A549 (cell line): ENCODE results near the gene ANHX. TPM values are rescaled to one million over a fixed set of nuclear protein-coding genes. Genes with fewer than 3 reads are reported as not detected.
A peak's percentile ranks its signal among the peaks of the same experiment; 100 is the strongest.

ENCODE experiments used
- ATAC-seq, 2 experiments: fragments of 200-7000 bp in 1 of 2; fragments of >200 bp in 1 of 2; cut with Nextera tagmentation in 1 of 2; cut with Tn5 transposase in 1 of 2; 3 replicates each; pipeline versions ENCODE4 v1.8.0 to v1.9.1; 2018 to 2020; ENCODE audit warnings: mild to moderate bottlenecking in 1 of 2, moderate library complexity in 1 of 2
- CTCF ChIA-PET: fragments of 300-600 bp; sonication (Branson Sonifier 250); formaldehyde crosslinking; extraction: SDS; loops from one replicate; lab custom pipeline; 2021; ENCODE audit warnings: antibody characterized with exemption, inconsistent platforms; lab: Yijun Ruan, JAX
- POLR2A ChIA-PET: fragments of 350-600 bp; formaldehyde crosslinking; extraction: SDS; loops from one replicate; lab custom pipeline; 2021; ENCODE audit warnings: antibody characterized with exemption, inconsistent platforms; lab: Yijun Ruan, JAX
- DNase-seq, 2 experiments: peaks; one replicate each; pipeline versions ENCODE4 v3.0.0 to v3.0.0-alpha.2; 2011 to 2016; ENCODE audit warnings: low read depth in 1 of 2, low spot score in 1 of 2
- FAIRE-seq: peaks from 2 replicates; lab custom pipeline; 2011; peaks lifted over from hg19 to GRCh38; lab: Jason Lieb, UNC
- H3K27ac ChIP-seq, 2 experiments: fragments of >200 bp; sonication (Bioruptor Twin); formaldehyde crosslinking; 3 replicates each; pipeline ENCODE4 v1.5.1; 2016 to 2017
- H3K4me1 ChIP-seq: fragments of >200 bp; sonication (Bioruptor Twin); formaldehyde crosslinking; 3 replicates; pipeline ENCODE4 v1.6.1; 2016
- H3K4me2 ChIP-seq: fragments of >200 bp; sonication (Bioruptor Twin); formaldehyde crosslinking; 3 replicates; pipeline ENCODE4 v1.6.1; 2016
- H3K4me3 ChIP-seq: fragments of >200 bp; sonication (Bioruptor Twin); formaldehyde crosslinking; 3 replicates; pipeline ENCODE4 v1.5.1; 2016
- H3K9me3 ChIP-seq: fragments of >200 bp; sonication (Bioruptor Twin); formaldehyde crosslinking; 3 replicates; pipeline ENCODE4 v1.6.1; 2016
- CBX2 ChIP-seq: fragments of 200-600 bp; sonication (generic); IDR thresholded peaks from 2 replicates; pipeline ENCODE4 v1.6.1; 2016; ENCODE audit warnings: low read depth, mild to moderate bottlenecking, borderline replicate concordance
- CHD2 ChIP-seq: fragments of 150-350 bp; IDR thresholded peaks from 2 replicates; pipeline ENCODE4 v1.6.1; 2014; ENCODE audit warnings: low read length; ENCODE audit not compliant: partially characterized antibody
- CHD4 ChIP-seq: fragments of 200-600 bp; sonication (generic); IDR thresholded peaks from 2 replicates; pipeline ENCODE4 v1.6.1; 2016; ENCODE audit warnings: antibody characterized with exemption, mild to moderate bottlenecking, borderline replicate concordance
- HES2 ChIP-seq: fragments of >200 bp; sonication (Bioruptor Twin); formaldehyde crosslinking; IDR thresholded peaks from 2 replicates; pipeline ENCODE4 v1.6.1; 2016
- JUN ChIP-seq, 2 experiments: fragments of >200 bp; sonication (Bioruptor Twin); formaldehyde crosslinking; IDR thresholded peaks; 2 replicates in 1 of 2; 3 replicates in 1 of 2; pipeline ENCODE4 v1.6.1; 2016 to 2017
- RFX5 ChIP-seq: fragments of 450-650 bp; IDR thresholded peaks from 2 replicates; pipeline ENCODE4 v1.7.1; 2014; ENCODE audit warnings: antibody characterized with exemption, mild to moderate bottlenecking, moderate library complexity
- RNF2 ChIP-seq: fragments of 200-600 bp; sonication (generic); IDR thresholded peaks from 2 replicates; pipeline ENCODE4 v1.6.1; 2016; ENCODE audit warnings: low read depth, mild to moderate bottlenecking, antibody characterized with exemption, moderate library complexity, borderline replicate concordance
- SMC3 ChIP-seq: fragments of >200 bp; sonication (Bioruptor Twin); formaldehyde crosslinking; IDR thresholded peaks from 3 replicates; pipeline ENCODE4 v1.6.1; 2018; ENCODE audit warnings: inconsistent platforms
- USF2 ChIP-seq: fragments of 450-650 bp; IDR thresholded peaks from 2 replicates; pipeline ENCODE4 v1.6.1; 2014; ENCODE audit warnings: antibody characterized with exemption
- ZNF302 ChIP-seq: fragments of 250-450 bp; sonication (Bioruptor Pico); IDR thresholded peaks from 2 replicates; pipeline ENCODE4 v1.9.0; 2021; ENCODE audit warnings: inconsistent platforms, mild to moderate bottlenecking, moderate library complexity
- WGBS: methylation state at CpG from one replicate; pipeline ENCODE4 v1.1.6; 2017; ENCODE audit errors: missing lambda C conversion rate; 5-methylcytosine and 5-hydroxymethylcytosine counted together
- polyA plus RNA-seq, 4 experiments: library from polyadenylated mRNA; depleted of rRNA in 3 of 4; stranded (reverse); fragments of >200 nt; fragmentation: RNase III in 1 of 4; extraction: RNeasy Plus Mini Kit Qiagen cat#74134 plus additional on column Dnase treatment in 1 of 4; gene quantifications; 2 replicates in 3 of 4; 3 replicates in 1 of 4; pipeline ENCODE4 v1.2.3, GENCODE V29; 2011 to 2017
- TF ChIP-seq, protein P1 (sequence below): fragments of >200 bp; sonication (Bioruptor Twin); formaldehyde crosslinking; IDR thresholded peaks from 3 replicates; pipeline ENCODE4 v1.6.1; 2016
- TF ChIP-seq, protein P2 (sequence below): fragments of 200-600 bp; sonication (generic); IDR thresholded peaks from 2 replicates; pipeline ENCODE4 v1.6.1; 2016; ENCODE audit warnings: antibody characterized with exemption, mild to moderate bottlenecking, moderate library complexity
- TF ChIP-seq, protein P3 (sequence below): fragments of 250-450 bp; sonication (Bioruptor Pico); IDR thresholded peaks from 2 replicates; pipeline ENCODE4 v1.5.0; 2021; ENCODE audit warnings: mild to moderate bottlenecking, moderate library complexity, borderline replicate concordance

Gene ANHX
- polyA plus RNA-seq, 2 of the 4 experiments (the other 2 are of a cell fraction), result not detected

DNA sequence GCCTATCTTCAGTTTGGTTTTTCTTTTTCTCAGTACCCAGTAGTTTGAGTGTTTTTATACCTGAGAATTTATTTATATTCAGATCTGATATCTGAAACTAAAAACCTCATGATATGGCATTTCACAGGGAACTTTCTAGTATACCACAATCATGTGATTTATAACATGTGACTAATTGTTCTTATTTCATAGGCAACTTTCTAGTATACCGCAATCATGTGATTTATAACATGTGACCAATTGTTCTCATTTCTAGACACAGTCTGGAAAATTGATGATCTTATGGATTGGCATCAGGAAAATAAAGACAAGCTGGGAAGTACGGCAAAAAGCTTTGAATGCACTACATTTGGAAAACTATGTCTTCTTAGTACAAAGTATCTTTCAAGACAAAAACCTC lies 33.8 kb downstream of the ANHX start:
- ATAC-seq, result no peak
- CTCF ChIA-PET, result no interaction called here
- POLR2A ChIA-PET, result no interaction called here
- TF ChIP-seq, protein P1, sequence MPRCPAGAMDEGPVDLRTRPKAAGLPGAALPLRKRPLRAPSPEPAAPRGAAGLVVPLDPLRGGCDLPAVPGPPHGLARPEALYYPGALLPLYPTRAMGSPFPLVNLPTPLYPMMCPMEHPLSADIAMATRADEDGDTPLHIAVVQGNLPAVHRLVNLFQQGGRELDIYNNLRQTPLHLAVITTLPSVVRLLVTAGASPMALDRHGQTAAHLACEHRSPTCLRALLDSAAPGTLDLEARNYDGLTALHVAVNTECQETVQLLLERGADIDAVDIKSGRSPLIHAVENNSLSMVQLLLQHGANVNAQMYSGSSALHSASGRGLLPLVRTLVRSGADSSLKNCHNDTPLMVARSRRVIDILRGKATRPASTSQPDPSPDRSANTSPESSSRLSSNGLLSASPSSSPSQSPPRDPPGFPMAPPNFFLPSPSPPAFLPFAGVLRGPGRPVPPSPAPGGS, result no peak
- peak; percentile 76 for TF ChIP-seq USF2
- TF ChIP-seq HES2, result no peak
- DNase-seq, result no peak
- Histone ChIP-seq H3K4me3 (no peak overlapping the region), H3K9me3 (peaks cover 68% of the 10 kb centered on the region), H3K4me2 (no peak overlapping the region), H3K4me1 (no peaks in the 10 kb centered on the region), H3K27ac (no peak overlapping the region)
- WGBS, result 97% methylated on average over 2 of the region's 2 CpGs
- FAIRE-seq, result no peak

GRCh38 chr12:133192847-133193246 lies 42.8 kb downstream of the ANHX start:
- TF ChIP-seq CHD2 (no peak), CBX2 (no peak), HES2 (no peak), RNF2 (no peak)
- TF ChIP-seq, protein P2, sequence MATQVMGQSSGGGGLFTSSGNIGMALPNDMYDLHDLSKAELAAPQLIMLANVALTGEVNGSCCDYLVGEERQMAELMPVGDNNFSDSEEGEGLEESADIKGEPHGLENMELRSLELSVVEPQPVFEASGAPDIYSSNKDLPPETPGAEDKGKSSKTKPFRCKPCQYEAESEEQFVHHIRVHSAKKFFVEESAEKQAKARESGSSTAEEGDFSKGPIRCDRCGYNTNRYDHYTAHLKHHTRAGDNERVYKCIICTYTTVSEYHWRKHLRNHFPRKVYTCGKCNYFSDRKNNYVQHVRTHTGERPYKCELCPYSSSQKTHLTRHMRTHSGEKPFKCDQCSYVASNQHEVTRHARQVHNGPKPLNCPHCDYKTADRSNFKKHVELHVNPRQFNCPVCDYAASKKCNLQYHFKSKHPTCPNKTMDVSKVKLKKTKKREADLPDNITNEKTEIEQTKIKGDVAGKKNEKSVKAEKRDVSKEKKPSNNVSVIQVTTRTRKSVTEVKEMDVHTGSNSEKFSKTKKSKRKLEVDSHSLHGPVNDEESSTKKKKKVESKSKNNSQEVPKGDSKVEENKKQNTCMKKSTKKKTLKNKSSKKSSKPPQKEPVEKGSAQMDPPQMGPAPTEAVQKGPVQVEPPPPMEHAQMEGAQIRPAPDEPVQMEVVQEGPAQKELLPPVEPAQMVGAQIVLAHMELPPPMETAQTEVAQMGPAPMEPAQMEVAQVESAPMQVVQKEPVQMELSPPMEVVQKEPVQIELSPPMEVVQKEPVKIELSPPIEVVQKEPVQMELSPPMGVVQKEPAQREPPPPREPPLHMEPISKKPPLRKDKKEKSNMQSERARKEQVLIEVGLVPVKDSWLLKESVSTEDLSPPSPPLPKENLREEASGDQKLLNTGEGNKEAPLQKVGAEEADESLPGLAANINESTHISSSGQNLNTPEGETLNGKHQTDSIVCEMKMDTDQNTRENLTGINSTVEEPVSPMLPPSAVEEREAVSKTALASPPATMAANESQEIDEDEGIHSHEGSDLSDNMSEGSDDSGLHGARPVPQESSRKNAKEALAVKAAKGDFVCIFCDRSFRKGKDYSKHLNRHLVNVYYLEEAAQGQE, result no peak
- TF ChIP-seq, all 56 proteins: peak for 0
- DNase-seq, result no peak
- Histone ChIP-seq H3K27ac (no peak overlapping the region), H3K4me3 (no peak overlapping the region), H3K4me1 (no peaks in the 10 kb centered on the region), H3K4me2 (no peak overlapping the region), H3K9me3 (peaks cover 88% of the 10 kb centered on the region)
- no peak for FAIRE-seq
- ChIA-PET CTCF (interaction anchor here (1.6 kb wide), 1 partner anchor 11 kb away, joined by 7 read pairs; the partner anchor contains the start of gene ZNF268), POLR2A (no interaction called here)
- WGBS, result 99% methylated on average over 5 of the region's 5 CpGs
- ATAC-seq, result no peak

- H3K27ac ChIP-seq, result no peak overlapping the region
- H3K4me1 ChIP-seq, result no peaks in the 10 kb centered on the region
- 96% methylated on average over 2 of the region's 2 CpGs for WGBS
- no peak for TF ChIP-seq SMC3
- TF ChIP-seq JUN (IDR thresholded peaks at IDR 0.05), result no peak
- TF ChIP-seq RFX5, result no peak
- TF ChIP-seq, protein P3, sequence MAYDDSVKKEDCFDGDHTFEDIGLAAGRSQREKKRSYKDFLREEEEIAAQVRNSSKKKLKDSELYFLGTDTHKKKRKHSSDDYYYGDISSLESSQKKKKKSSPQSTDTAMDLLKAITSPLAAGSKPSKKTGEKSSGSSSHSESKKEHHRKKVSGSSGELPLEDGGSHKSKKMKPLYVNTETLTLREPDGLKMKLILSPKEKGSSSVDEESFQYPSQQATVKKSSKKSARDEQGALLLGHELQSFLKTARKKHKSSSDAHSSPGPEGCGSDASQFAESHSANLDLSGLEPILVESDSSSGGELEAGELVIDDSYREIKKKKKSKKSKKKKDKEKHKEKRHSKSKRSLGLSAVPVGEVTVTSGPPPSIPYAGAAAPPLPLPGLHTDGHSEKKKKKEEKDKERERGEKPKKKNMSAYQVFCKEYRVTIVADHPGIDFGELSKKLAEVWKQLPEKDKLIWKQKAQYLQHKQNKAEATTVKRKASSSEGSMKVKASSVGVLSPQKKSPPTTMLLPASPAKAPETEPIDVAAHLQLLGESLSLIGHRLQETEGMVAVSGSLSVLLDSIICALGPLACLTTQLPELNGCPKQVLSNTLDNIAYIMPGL (CRISPR knock-in tag), result no peak
- TF ChIP-seq, protein P1, result no peak
- no peak for TF ChIP-seq CHD4
- no peak for TF ChIP-seq ZNF302 (CRISPR knock-in tag)
- ATAC-seq, result no peak
- ChIA-PET POLR2A (no interaction called here), CTCF (no interaction called here)
- peaks cover 98% of the 10 kb centered on the region for H3K9me3 ChIP-seq
- FAIRE-seq, result peak; percentile 77
- DNase-seq, result no peak
- no peak overlapping the region for H3K4me3 ChIP-seq
- no peak overlapping the region for H3K4me2 ChIP-seq
Observed at GRCh38 chr12:133190176-133190575, 45.5 kb downstream of the ANHX start.
